ENCODE data around the gene RBM17. TPM values are rescaled to one million over a fixed set of nuclear protein-coding genes. Genes with fewer than 3 reads are reported as not detected.

The RBM17 gene
- total RNA-seq, 4 donors from 2014 or later = 64.3 to 93.3 (median 81.7) TPM

DNA sequence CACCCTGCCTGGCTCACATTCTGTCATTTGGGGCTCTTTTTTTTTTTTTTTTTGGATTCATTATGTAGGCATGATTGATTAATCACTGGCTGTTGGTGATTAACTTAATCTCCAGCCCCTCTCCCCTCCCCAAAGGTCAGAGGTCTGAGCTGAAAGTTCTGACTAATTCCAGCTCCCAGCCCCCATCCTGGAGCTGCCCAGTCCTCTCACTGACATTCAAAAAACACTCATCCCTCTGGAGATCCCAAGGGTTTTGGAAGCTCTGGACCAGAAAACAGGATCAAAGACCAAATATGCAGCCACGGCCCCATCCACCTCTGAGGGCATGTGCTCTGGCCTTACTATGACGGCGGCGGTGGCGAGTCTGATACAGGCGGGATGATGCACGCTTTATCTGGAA, 53.8 kb downstream of the RBM17 start:
- intact Hi-C loops (cut with DNase I) = loop anchor here (5.0 kb wide), 1 partner anchor 60 kb away; the partner anchor contains the start of gene PFKFB3
- Histone ChIP-seq H3K27me3 (no peaks in the 10 kb centered on the region), H3K4me1 (peaks cover 6 to 11% of the 10 kb centered on the region in 2 donors), H3K36me3 (no peaks in the 10 kb centered on the region), H3K4me3 (replicated peaks in 1 of 3) (no peak overlapping the region), H3K9me3 (no peaks in the 10 kb centered on the region), H3K27ac (no peak overlapping the region)
- no peak for TF ChIP-seq POLR2A (IDR thresholded peaks at IDR 0.05)
- no peak for TF ChIP-seq CTCF (IDR thresholded peaks at IDR 0.05)
- no peak for DNase-seq
- WGBS, 2 donors = 86 to 90% methylated on average over 7 of the region's 7 CpGs

DNA sequence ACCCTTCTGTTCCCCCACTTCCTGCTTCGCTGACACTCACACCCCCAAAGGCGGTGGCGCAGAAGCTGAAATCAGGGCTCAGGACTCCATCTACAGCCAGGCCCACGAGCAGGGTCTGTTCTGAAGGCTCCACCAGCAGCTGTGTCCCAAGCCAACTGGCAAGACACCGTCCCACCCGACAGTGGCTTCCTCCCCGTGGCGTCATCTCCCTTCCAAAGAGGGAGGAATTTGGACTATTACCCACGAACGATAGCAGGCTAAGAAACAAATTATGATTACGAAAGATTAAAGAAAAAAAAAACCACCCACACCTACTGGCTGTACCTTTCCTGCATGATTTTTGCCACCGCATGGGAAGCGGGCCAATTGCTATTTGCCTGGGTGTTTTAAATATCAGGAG, 54.3 kb downstream of the RBM17 start:
- Histone ChIP-seq H3K4me3 (replicated peaks in 1 of 3) (no peak overlapping the region), H3K9me3 (no peaks in the 10 kb centered on the region), H3K27me3 (no peaks in the 10 kb centered on the region), H3K27ac (no peak overlapping the region), H3K36me3 (no peaks in the 10 kb centered on the region), H3K4me1 (peaks cover 6 to 11% of the 10 kb centered on the region in 2 donors)
- DNase-seq = no peak
- WGBS, 2 donors = 86 to 93% methylated on average over 13 of the region's 13 CpGs
- no peak for TF ChIP-seq POLR2A (IDR thresholded peaks at IDR 0.05)
- TF ChIP-seq CTCF (IDR thresholded peaks at IDR 0.05) = no peak
- intact Hi-C loops (cut with DNase I) = loop anchor here (5.0 kb wide), 1 partner anchor 59 kb away; the partner anchor contains the start of gene PFKFB3

DNA sequence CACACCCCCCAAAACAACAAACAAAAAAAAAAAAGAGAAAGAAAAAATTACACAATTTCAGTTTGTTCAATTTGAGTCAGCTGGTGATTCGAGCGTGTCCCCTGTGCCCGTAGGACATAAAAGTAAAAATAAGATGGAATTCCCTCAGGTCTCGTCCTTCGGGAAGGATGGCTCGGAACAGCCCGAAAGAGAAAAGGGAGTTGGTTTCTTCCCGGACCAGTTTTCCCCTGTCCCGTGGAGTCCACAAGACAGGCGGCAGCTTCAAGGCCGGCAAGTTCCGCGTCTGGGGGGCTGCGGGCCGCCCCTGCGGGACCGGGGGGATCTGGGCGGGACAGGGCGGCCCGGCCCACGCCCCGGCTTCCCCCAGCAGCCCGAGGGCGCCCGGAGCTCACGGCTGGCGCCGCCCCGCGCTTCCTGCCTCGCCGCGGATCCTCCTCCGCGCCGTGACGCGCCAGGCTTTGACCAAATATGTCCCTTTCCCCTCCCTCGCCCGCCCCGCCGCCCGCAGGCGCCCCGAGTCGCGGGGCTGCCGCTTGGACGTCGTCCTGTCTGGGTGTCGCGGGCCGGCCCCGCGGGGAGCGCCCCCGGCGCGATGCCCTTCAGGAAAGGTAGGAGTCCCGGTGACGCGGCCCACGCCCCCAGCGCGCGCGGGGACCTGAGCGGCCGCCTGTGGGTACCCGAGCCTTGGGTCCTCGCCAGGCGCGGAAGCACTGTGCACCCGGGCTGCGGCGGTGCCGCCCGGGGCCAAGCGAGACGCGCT, 55.8 kb downstream of the RBM17 start:
- intact Hi-C loops (cut with DNase I) = loop anchor here (5.0 kb wide), 1 partner anchor 58 kb away; the partner anchor contains the start of gene PFKFB3
- no peaks in the 10 kb centered on the region for H3K9me3 ChIP-seq
- WGBS, 2 donors = 0 to 1% methylated on average over 14 to 15 of the region's 81 CpGs

DNA sequence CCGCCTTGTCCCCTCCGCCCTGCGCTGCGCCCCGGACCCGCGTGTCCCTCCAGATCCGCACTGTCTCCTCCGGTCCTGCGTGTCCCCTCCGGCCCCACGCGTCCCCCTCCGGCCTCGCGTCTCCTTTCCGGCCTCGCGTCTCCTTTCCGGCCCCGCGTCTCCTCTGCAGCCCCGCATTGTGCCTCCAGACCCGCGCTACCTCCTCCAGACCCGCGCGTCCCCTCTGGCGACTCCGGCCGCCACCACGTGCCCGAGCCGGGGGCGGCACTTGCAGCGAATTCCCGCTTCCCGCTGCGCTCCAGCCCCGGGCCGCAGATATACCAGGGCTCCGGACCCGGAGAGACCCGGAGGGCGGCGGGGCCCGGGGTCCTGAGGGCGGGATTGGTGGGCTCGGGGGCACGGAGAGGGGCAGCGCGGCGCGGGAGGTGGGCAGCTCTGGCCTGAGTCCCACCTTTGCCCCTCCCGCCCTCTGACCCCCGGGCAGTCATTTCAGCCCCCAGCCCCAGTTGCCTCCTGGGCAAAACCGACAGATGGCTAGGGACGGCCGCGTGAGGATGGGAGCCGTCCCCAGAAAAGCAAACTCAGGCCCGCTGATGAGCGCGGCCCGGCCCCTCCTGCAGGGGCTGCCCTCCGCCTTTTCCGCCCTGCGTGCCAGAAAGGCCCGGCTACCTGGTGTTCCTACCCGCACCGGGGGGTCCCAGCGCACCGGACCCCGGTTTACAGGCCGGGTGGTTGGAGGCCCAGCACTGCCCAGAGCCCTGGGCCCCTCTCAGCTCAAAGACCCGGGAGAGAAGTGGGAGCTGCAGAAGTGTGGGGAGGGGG, 56.5 kb downstream of the RBM17 start:
- no peaks in the 10 kb centered on the region for H3K27me3 ChIP-seq
- peak overlapping the region; percentile 29 to 87 (median 47) for H3K4me3 ChIP-seq (replicated peaks in 1 of 3)
- intact Hi-C loops (cut with DNase I) = no loop called here
- 2 to 7% methylated on average over 21 to 32 of the region's 76 CpGs for WGBS, 2 donors
- TF ChIP-seq CTCF (IDR thresholded peaks at IDR 0.05) (no peak), POLR2A (IDR thresholded peaks at IDR 0.05) (no peak)
- no peaks in the 10 kb centered on the region for H3K9me3 ChIP-seq
- H3K36me3 ChIP-seq = no peaks in the 10 kb centered on the region
- H3K27ac ChIP-seq = peak overlapping the region in 2 of 3 donors; percentile 72 to 79
- peak; percentile 19 to 23 for DNase-seq
- H3K4me1 ChIP-seq = peaks cover 6 to 11% of the 10 kb centered on the region in 2 donors

More for the DNA sequence above, 55.8 kb downstream of the RBM17 start:
- peak; percentile 81 to 87 for DNase-seq
- Histone ChIP-seq H3K4me3 (replicated peaks in 1 of 3) (peak overlapping the region; percentile 29 to 87 (median 47)), H3K4me1 (peaks cover 6 to 11% of the 10 kb centered on the region in 2 donors), H3K27me3 (no peaks in the 10 kb centered on the region), H3K36me3 (no peaks in the 10 kb centered on the region), H3K27ac (peak overlapping the region in 2 of 3 donors; percentile 72 to 79)
- TF ChIP-seq CTCF (IDR thresholded peaks at IDR 0.05) = no peak
- TF ChIP-seq POLR2A (IDR thresholded peaks at IDR 0.05) = peak in 1 of 2 donors; percentile 71

All from thyroid gland (tissue), 4 donors.